ENCODE measurements around the gene LHX5. TPM values are rescaled to one million over a fixed set of nuclear protein-coding genes. Genes with fewer than 3 reads are reported as not detected.

LHX5 gene
- total RNA-seq, 1 experiment from 2014 or later, result 0.65 TPM

DNA sequence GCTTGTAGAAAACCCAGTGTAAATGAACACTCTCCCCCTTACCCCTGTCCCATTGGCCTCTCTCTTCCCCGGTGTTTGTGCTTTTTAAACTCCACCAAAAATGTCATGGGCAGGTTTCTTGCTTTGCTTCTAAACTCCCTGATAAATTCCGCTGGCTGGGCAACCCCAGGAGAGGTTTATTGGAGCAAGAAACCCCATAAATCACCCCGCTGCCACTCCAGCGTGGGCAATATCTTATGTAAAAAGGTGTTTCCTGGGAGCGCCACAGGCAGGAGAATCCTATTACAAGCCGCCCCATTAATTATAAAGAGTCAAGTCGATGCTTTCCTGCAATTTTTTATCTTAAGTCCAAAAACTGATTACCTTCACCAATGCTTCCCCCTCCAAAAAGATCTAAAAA lies 22.8 kb downstream of the LHX5 start:
- no peaks in the 10 kb centered on the region for H3K4me1 ChIP-seq (replicated peaks; ENCODE audit: insufficient read depth)
- H2AFZ ChIP-seq, result no peak overlapping the region
- H3K27me3 ChIP-seq (ENCODE audit: insufficient read depth, low read depth), result 0 out of 2 replicates have a peak, but pooled peaks cover 6% of the 10 kb centered on the region
- H3K36me3 ChIP-seq (ENCODE audit: low read depth), result no peaks in the 10 kb centered on the region
- no peaks in the 10 kb centered on the region for H3K9me2 ChIP-seq (ENCODE audit: insufficient read depth)
- H3K4me2 ChIP-seq, result no peak overlapping the region
- intact Hi-C loops (cut with micrococcal nuclease; ENCODE audit: unreplicated experiment), result no loop called here
- no peaks in the 10 kb centered on the region for H4K20me1 ChIP-seq (ENCODE audit: insufficient read depth)
- no peak overlapping the region for H3K27ac ChIP-seq
- POLR2A ChIA-PET (ENCODE audit: unreplicated experiment), result no interaction called here
- DNase-seq, result no peak
- H3F3A ChIP-seq (ENCODE audit: insufficient read depth, low read depth), result peaks cover 10% of the 10 kb centered on the region; the same call in 1 of the 2 replicates
- no peak overlapping the region for H3K4me3 ChIP-seq
- H3K79me2 ChIP-seq (ENCODE audit: low read depth), result no peaks in the 10 kb centered on the region
- no TSS peak for BruUV-seq (replicated peaks)
- CTCF ChIA-PET, result interaction anchor here (1.2 kb wide), 1 partner anchor 14 kb away, joined by 5 read pairs; no protein-coding TSS in a partner anchor
- TF ChIP-seq EZH2 (IDR thresholded peaks at IDR 0.05; ENCODE audit: low read depth), result no peak
- TF ChIP-seq, protein P1, sequence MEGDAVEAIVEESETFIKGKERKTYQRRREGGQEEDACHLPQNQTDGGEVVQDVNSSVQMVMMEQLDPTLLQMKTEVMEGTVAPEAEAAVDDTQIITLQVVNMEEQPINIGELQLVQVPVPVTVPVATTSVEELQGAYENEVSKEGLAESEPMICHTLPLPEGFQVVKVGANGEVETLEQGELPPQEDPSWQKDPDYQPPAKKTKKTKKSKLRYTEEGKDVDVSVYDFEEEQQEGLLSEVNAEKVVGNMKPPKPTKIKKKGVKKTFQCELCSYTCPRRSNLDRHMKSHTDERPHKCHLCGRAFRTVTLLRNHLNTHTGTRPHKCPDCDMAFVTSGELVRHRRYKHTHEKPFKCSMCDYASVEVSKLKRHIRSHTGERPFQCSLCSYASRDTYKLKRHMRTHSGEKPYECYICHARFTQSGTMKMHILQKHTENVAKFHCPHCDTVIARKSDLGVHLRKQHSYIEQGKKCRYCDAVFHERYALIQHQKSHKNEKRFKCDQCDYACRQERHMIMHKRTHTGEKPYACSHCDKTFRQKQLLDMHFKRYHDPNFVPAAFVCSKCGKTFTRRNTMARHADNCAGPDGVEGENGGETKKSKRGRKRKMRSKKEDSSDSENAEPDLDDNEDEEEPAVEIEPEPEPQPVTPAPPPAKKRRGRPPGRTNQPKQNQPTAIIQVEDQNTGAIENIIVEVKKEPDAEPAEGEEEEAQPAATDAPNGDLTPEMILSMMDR (conservative IDR thresholded peaks at IDR 0.05), result no peak
- H3K9me3 ChIP-seq (ENCODE audit: insufficient read depth, low read depth), result no peaks in the 10 kb centered on the region

DNA sequence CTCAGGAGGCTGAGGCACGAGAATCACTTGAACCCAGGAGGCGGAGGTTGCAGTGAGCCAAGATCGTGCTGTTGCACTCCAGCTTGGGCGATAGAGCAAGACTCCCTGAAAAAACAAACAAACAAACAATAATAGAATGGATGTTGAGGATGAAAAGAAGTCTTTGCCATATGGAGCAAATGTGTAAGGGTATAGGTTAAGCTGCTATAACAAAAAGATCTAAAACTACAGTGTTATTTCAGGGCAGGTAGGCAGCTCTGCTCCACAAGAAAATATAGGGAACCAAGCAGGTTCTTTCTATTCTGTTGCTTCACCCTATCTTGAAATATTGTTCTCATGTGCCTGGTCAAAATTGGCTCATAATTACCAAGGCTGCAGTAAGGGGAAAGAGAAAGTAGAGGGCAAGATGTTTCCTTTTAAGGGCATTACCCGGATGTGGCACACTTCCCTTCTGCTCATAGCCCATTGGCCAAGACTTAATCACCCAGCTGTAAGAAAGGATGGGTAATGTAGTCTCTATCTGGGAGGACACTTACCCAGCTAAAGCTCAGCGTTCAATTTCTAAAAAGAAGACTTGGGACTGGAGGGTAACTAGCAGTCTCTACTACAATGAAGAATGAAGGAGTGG lies 26.0 kb downstream of the LHX5 start:
- no peaks in the 10 kb centered on the region for H3K36me3 ChIP-seq (ENCODE audit: low read depth)
- DNase-seq, result no peak
- no peaks in the 10 kb centered on the region for H3K9me2 ChIP-seq (ENCODE audit: insufficient read depth)
- no TSS peak for BruUV-seq (replicated peaks)
- H3K4me2 ChIP-seq, result no peak overlapping the region
- ChIA-PET POLR2A (ENCODE audit: unreplicated experiment) (interaction anchor here (0.7 kb wide), 2 partner anchors 111 to 233 kb away, joined by 4 to 8 read pairs; partner anchors contain the start of gene SLC8B1), CTCF (no interaction called here)
- intact Hi-C loops (cut with micrococcal nuclease; ENCODE audit: unreplicated experiment), result no loop called here
- H3K4me3 ChIP-seq, result no peak overlapping the region
- no peaks in the 10 kb centered on the region for H3K4me1 ChIP-seq (replicated peaks; ENCODE audit: insufficient read depth)
- no peak overlapping the region for H2AFZ ChIP-seq
- no peaks in the 10 kb centered on the region for H3K79me2 ChIP-seq (ENCODE audit: low read depth)
- no peaks in the 10 kb centered on the region for H4K20me1 ChIP-seq (ENCODE audit: insufficient read depth)
- no peak overlapping the region for H3K27ac ChIP-seq
- H3K9me3 ChIP-seq (ENCODE audit: insufficient read depth, low read depth), result no peaks in the 10 kb centered on the region
- H3K27me3 ChIP-seq (ENCODE audit: insufficient read depth, low read depth), result 0 out of 2 replicates have a peak, but pooled peaks cover 6% of the 10 kb centered on the region
- TF ChIP-seq, protein P1 (conservative IDR thresholded peaks at IDR 0.05), result no peak
- no peak for TF ChIP-seq EZH2 (IDR thresholded peaks at IDR 0.05; ENCODE audit: low read depth)
- peaks cover 4% of the 10 kb centered on the region; the same call in 1 of the 2 replicates for H3F3A ChIP-seq (ENCODE audit: insufficient read depth, low read depth)

DNA sequence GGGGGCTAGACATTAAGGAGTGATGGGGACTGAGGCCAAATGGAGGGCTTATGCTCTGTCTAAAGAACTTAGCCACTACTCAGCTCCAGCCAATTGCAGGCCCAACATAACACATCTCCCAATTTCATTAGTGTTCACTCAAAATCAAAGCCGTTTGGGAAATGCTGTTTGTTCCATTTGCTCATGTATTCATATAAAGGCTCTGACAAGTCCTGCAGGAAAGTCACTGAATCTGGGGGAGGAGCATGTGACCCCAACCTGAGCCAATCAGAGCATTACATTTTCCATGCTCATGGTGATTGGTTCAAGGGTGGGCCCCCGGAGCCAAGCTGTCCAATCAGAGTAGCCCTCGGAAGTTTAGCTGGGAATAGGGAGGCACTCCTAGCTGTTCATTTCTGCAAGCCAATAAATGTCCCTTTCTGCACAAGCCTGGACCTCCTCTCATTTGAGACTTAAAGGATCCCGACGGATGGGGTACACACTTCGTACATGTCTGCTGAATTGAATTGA lies 28.6 kb downstream of the LHX5 start:
- H3K9me2 ChIP-seq (ENCODE audit: insufficient read depth), result no peaks in the 10 kb centered on the region
- DNase-seq, result no peak
- H3K4me3 ChIP-seq, result no peak overlapping the region
- H2AFZ ChIP-seq, result no peak overlapping the region
- H4K20me1 ChIP-seq (ENCODE audit: insufficient read depth), result no peaks in the 10 kb centered on the region
- no peak overlapping the region for H3K4me2 ChIP-seq
- intact Hi-C loops (cut with micrococcal nuclease; ENCODE audit: unreplicated experiment), result no loop called here
- H3F3A ChIP-seq (ENCODE audit: insufficient read depth, low read depth), result no peaks in the 10 kb centered on the region
- ChIA-PET POLR2A (ENCODE audit: unreplicated experiment) (no interaction called here), CTCF (no interaction called here)
- no peak for TF ChIP-seq EZH2 (IDR thresholded peaks at IDR 0.05; ENCODE audit: low read depth)
- TF ChIP-seq, protein P1 (conservative IDR thresholded peaks at IDR 0.05), result no peak
- no peaks in the 10 kb centered on the region for H3K4me1 ChIP-seq (replicated peaks; ENCODE audit: insufficient read depth)
- H3K9me3 ChIP-seq (ENCODE audit: insufficient read depth, low read depth), result no peaks in the 10 kb centered on the region
- no peaks in the 10 kb centered on the region for H3K36me3 ChIP-seq (ENCODE audit: low read depth)
- BruUV-seq (replicated peaks), result no TSS peak
- H3K27ac ChIP-seq, result no peak overlapping the region
- 0 out of 2 replicates have a peak, but pooled peaks cover 6% of the 10 kb centered on the region for H3K27me3 ChIP-seq (ENCODE audit: insufficient read depth, low read depth)
- no peaks in the 10 kb centered on the region for H3K79me2 ChIP-seq (ENCODE audit: low read depth)

Measured in PC-9 (cell line).